B cell (primary cell): Measurements from ENCODE around the gene CRTAC1. TPM values are rescaled to one million over a fixed set of nuclear protein-coding genes. Genes with fewer than 3 reads are reported as not detected.

ENCODE experiments used
- ATAC-seq: fragments of 200-7000 bp; cut with Tn5 transposase; one replicate; pipeline ENCODE4 v1.10.0; 2021; ENCODE audit warnings: low read depth, mild to moderate bottlenecking, moderate number of reproducible peaks, moderate library complexity
- CTCF ChIA-PET: fragments of 350-600 bp; sonication (Branson Sonifier 250); formaldehyde crosslinking; loops from one replicate; lab custom pipeline; 2021; ENCODE audit warnings: antibody characterized with exemption, inconsistent platforms; lab: Charles Lee
- POLR2A ChIA-PET: fragments of 350-600 bp; sonication (Branson Sonifier 250); formaldehyde crosslinking; loops from one replicate; lab custom pipeline; 2021; ENCODE audit warnings: antibody characterized with exemption; lab: Charles Lee
- DNase-seq: peaks from one replicate; pipeline ENCODE4 v3.0.0; 2013
- H2AFZ ChIP-seq: 2 replicates; pipeline ENCODE4 v1.6.1; 2012; ENCODE audit warnings: mild to moderate bottlenecking, low read depth, low read length; ENCODE audit not compliant: insufficient read depth, poor library complexity, severe bottlenecking
- H3K27ac ChIP-seq, 2 donors: 1 replicate in 1 of 2; 2 replicates in 1 of 2; pipeline ENCODE4 v1.5.1; 2012 to 2013; ENCODE audit warnings: low read length in 2 of 2, mild to moderate bottlenecking in 2 of 2, moderate library complexity in 1 of 2
- H3K27me3 ChIP-seq, 4 experiments: fragments of 200-600 bp in 1 of 4; sonication (generic) in 1 of 4; replicated peaks in 1 of 4; 1 replicate in 2 of 4; 2 replicates in 2 of 4; pipeline versions ENCODE4 v1.6.1 to v1.7.0; 2013 to 2016; ENCODE audit warnings: low read length in 3 of 4, mild to moderate bottlenecking in 2 of 4, mixed read lengths in 1 of 4, moderate library complexity in 1 of 4; ENCODE audit not compliant: insufficient read depth in 4 of 4, control insufficient read depth in 3 of 4; ENCODE audit errors: control extremely low read depth in 1 of 4
- H3K36me3 ChIP-seq, 2 experiments: replicated peaks in 1 of 2; 1 replicate in 1 of 2; 2 replicates in 1 of 2; pipeline versions ENCODE4 v1.6.1 to v1.7.1; 2013; ENCODE audit warnings: low read length in 1 of 2; ENCODE audit not compliant: insufficient read depth in 2 of 2, control insufficient read depth in 1 of 2; ENCODE audit errors: control extremely low read depth in 1 of 2, extremely low read depth in 1 of 2
- H3K4me1 ChIP-seq, 2 donors: fragments of 200-600 bp in 1 of 2; sonication (generic) in 1 of 2; 1 replicate in 1 of 2; 2 replicates in 1 of 2; pipeline versions ENCODE4 v1.5.1 to v1.6.1; 2013 to 2017; ENCODE audit warnings: low read length in 2 of 2; ENCODE audit not compliant: control insufficient read depth in 2 of 2, insufficient read depth in 2 of 2
- H3K4me2 ChIP-seq: replicated peaks from 2 replicates; pipeline ENCODE3; 2012; ENCODE audit warnings: mild to moderate bottlenecking, low read depth, low read length; ENCODE audit not compliant: poor library complexity, severe bottlenecking
- H3K4me3 ChIP-seq, 5 experiments: fragments of 200-600 bp in 1 of 5; sonication (generic) in 1 of 5; 1 replicate in 3 of 5; 2 replicates in 2 of 5; pipeline versions ENCODE4 v1.5.1 to v1.7.0; 2011 to 2016; ENCODE audit warnings: low read length in 4 of 5, mild to moderate bottlenecking in 4 of 5, low read depth in 2 of 5, control low read depth in 1 of 5, moderate library complexity in 1 of 5; ENCODE audit not compliant: insufficient read depth in 1 of 5; ENCODE audit errors: control extremely low read depth in 1 of 5, extremely low read depth in 1 of 5
- H3K79me2 ChIP-seq: fragments of 200-600 bp; sonication (generic); one replicate; pipeline ENCODE4 v1.6.0; 2016; ENCODE audit warnings: low read length; ENCODE audit not compliant: control insufficient read depth, insufficient read depth
- H3K9ac ChIP-seq: fragments of 200-600 bp; sonication (generic); 2 replicates; pipeline ENCODE4 v1.6.1; 2017; ENCODE audit warnings: mild to moderate bottlenecking, low read length, moderate library complexity
- H3K9me3 ChIP-seq, 3 donors: one replicate each; pipeline versions ENCODE4 v1.6.1 to v1.7.1; 2013; ENCODE audit warnings: low read length in 2 of 3; ENCODE audit not compliant: control insufficient read depth in 2 of 3, insufficient read depth in 1 of 3; ENCODE audit errors: control extremely low read depth in 1 of 3
- H4K20me1 ChIP-seq: 2 replicates; pipeline ENCODE4 v1.6.0; 2012; ENCODE audit warnings: mild to moderate bottlenecking, low read length; ENCODE audit not compliant: insufficient read depth, control insufficient read depth, poor library complexity, severe bottlenecking
- H3K27ac Mint-ChIP-seq: one replicate; pipeline ENCODE4 v1.8.0; 2021; ENCODE audit warnings: mixed read lengths
- H3K27me3 Mint-ChIP-seq: one replicate; pipeline ENCODE4 v1.8.0; 2021; ENCODE audit warnings: mixed read lengths
- H3K4me1 Mint-ChIP-seq: one replicate; pipeline ENCODE4 v1.8.0; 2021; ENCODE audit warnings: mixed read lengths
- H3K4me3 Mint-ChIP-seq: one replicate; pipeline ENCODE4 v1.8.0; 2021; ENCODE audit warnings: mixed read lengths
- H3K9me3 Mint-ChIP-seq: one replicate; pipeline ENCODE4 v1.8.0; 2022; ENCODE audit warnings: mixed read lengths; ENCODE audit not compliant: insufficient read depth
- EZH2 ChIP-seq: IDR thresholded peaks from 2 replicates; pipeline ENCODE4 v1.6.1; 2012; ENCODE audit warnings: borderline replicate concordance, low read depth, mild to moderate bottlenecking, moderate library complexity, low read length; ENCODE audit not compliant: insufficient read depth, poor library complexity, severe bottlenecking
- WGBS: methylation state at CpG from one replicate; pipeline ENCODE4 v1.1.5; 2013; ENCODE audit warnings: missing lambda C conversion rate; ENCODE audit not compliant: insufficient coverage; 5-methylcytosine and 5-hydroxymethylcytosine counted together
- intact Hi-C: fragments of 100-400 bp; cut with micrococcal nuclease; formaldehyde crosslinking; loops from one replicate; pipeline ENCODE4 v1.10.0; 2022
- polyA plus RNA-seq: library from polyadenylated mRNA; depleted of rRNA; stranded (reverse); fragments of >200 nt; gene quantifications from 2 replicates; pipeline ENCODE4 v1.2.3, GENCODE V29; 2012
- total RNA-seq, 2 donors: library from RNA; stranded (reverse); fragments of 120-200 nt in 1 of 2; gene quantifications; 1 replicate in 1 of 2; 2 replicates in 1 of 2; pipeline versions ENCODE4 v1.2.3 to v1.2.4, GENCODE V29; 2013 to 2022
- TF ChIP-seq, protein P1 (sequence below): fragments of 200-600 bp; IDR thresholded peaks from one replicate; pipeline ENCODE4 v1.8.0; 2022; ENCODE audit warnings: antibody characterized with exemption, mild to moderate bottlenecking

CRTAC1 gene
- total and polyA plus RNA-seq, 2 donors (not counting 1 experiment from before 2014, with no cell fraction given), result not detected

GRCh38 chr10:97869091-97870042 is 161.1 kb downstream of the CRTAC1 start:
- no peak overlapping the region for H2AFZ ChIP-seq
- no peak overlapping the region for H3K4me3 ChIP-seq
- Mint-ChIP-seq H3K27ac (no peak overlapping the region), H3K4me1 (peaks cover 3% of the 10 kb centered on the region), H3K4me3 (no peak overlapping the region), H3K9me3 (no peaks in the 10 kb centered on the region), H3K27me3 (peaks cover 13% of the 10 kb centered on the region)
- intact Hi-C loops, result no loop called here
- H4K20me1 ChIP-seq, result no peaks in the 10 kb centered on the region
- no peak overlapping the region for H3K9ac ChIP-seq
- no peak overlapping the region for H3K27ac ChIP-seq
- ChIA-PET CTCF (interaction anchor here (0.6 to 1.5 kb wide), 3 partner anchors 71 to 79 kb away, joined by 3 to 5 read pairs (median 3); no protein-coding TSS in a partner anchor), POLR2A (interaction anchor here (0.5 kb wide), 1 partner anchor 166 kb away, joined by 4 read pairs; no protein-coding TSS in a partner anchor)
- H3K79me2 ChIP-seq, result no peaks in the 10 kb centered on the region
- peak; percentile 51 for DNase-seq
- peak; percentile 51 for ATAC-seq
- H3K4me1 ChIP-seq, result peaks cover 3 to 7% of the 10 kb centered on the region in 2 donors
- no peaks in the 10 kb centered on the region for H3K36me3 ChIP-seq
- no peak for TF ChIP-seq EZH2
- TF ChIP-seq, protein P1, sequence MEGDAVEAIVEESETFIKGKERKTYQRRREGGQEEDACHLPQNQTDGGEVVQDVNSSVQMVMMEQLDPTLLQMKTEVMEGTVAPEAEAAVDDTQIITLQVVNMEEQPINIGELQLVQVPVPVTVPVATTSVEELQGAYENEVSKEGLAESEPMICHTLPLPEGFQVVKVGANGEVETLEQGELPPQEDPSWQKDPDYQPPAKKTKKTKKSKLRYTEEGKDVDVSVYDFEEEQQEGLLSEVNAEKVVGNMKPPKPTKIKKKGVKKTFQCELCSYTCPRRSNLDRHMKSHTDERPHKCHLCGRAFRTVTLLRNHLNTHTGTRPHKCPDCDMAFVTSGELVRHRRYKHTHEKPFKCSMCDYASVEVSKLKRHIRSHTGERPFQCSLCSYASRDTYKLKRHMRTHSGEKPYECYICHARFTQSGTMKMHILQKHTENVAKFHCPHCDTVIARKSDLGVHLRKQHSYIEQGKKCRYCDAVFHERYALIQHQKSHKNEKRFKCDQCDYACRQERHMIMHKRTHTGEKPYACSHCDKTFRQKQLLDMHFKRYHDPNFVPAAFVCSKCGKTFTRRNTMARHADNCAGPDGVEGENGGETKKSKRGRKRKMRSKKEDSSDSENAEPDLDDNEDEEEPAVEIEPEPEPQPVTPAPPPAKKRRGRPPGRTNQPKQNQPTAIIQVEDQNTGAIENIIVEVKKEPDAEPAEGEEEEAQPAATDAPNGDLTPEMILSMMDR, result no peak
- 27% methylated on average over 18 of the region's 19 CpGs for WGBS
- no peaks in the 10 kb centered on the region for H3K9me3 ChIP-seq
- H3K27me3 ChIP-seq, result peaks cover 0 to 12% (median 5%) of the 10 kb centered on the region in 4 experiments
- H3K4me2 ChIP-seq, result peak overlapping the region; percentile 27
